Suprapubic skin (tissue), 4 donors: Measurements from ENCODE around the gene UPF2.

ENCODE experiments used
- CTCF ChIP-seq, 2 donors: fragments of 200-600 bp in 1 of 2; fragments of 450-650 bp in 1 of 2; sonication (generic) in 1 of 2; IDR thresholded peaks; one replicate each; pipeline ENCODE4 v1.5.1; 2016 to 2019; ENCODE audit warnings: antibody characterized with exemption in 2 of 2, mild to moderate bottlenecking in 1 of 2, moderate library complexity in 1 of 2
- EP300 ChIP-seq: sonication (generic); formaldehyde crosslinking; IDR thresholded peaks from one replicate; pipeline ENCODE4 v1.6.1; 2017; ENCODE audit warnings: antibody characterized with exemption
- POLR2A ChIP-seq, 2 donors: fragments of 450-650 bp; IDR thresholded peaks; one replicate each; pipeline ENCODE4 v1.6.1; 2017; ENCODE audit warnings: antibody characterized with exemption in 2 of 2, mild to moderate bottlenecking in 2 of 2, moderate library complexity in 2 of 2
- POLR2AphosphoS5 ChIP-seq, 3 donors: sonication (generic); formaldehyde crosslinking; IDR thresholded peaks; one replicate each; pipeline ENCODE4 v1.6.1; 2017; ENCODE audit warnings: antibody characterized with exemption in 3 of 3

GRCh38 chr10:11906714-11907113 is 135.9 kb downstream of the UPF2 start:
- TF ChIP-seq POLR2A (IDR thresholded peaks at IDR 0.05) (no peak), CTCF (IDR thresholded peaks at IDR 0.05) (no peak), POLR2AphosphoS5 (IDR thresholded peaks at IDR 0.05) (no peak), EP300 (no peak)
